ENCODE measurements around the gene SYMPK.

GRCh38 chr19:45777395-45777961 lies 85.5 kb downstream of the SYMPK start:
- no peak for TF ChIP-seq CTCF (IDR thresholded peaks at IDR 0.05)
- no peak for TF ChIP-seq POLR2A (IDR thresholded peaks at IDR 0.05)

Measured in Peyer's patch (tissue), 4 donors.